ENCODE data around the gene MYO18A.

MYO18A gene

DNA sequence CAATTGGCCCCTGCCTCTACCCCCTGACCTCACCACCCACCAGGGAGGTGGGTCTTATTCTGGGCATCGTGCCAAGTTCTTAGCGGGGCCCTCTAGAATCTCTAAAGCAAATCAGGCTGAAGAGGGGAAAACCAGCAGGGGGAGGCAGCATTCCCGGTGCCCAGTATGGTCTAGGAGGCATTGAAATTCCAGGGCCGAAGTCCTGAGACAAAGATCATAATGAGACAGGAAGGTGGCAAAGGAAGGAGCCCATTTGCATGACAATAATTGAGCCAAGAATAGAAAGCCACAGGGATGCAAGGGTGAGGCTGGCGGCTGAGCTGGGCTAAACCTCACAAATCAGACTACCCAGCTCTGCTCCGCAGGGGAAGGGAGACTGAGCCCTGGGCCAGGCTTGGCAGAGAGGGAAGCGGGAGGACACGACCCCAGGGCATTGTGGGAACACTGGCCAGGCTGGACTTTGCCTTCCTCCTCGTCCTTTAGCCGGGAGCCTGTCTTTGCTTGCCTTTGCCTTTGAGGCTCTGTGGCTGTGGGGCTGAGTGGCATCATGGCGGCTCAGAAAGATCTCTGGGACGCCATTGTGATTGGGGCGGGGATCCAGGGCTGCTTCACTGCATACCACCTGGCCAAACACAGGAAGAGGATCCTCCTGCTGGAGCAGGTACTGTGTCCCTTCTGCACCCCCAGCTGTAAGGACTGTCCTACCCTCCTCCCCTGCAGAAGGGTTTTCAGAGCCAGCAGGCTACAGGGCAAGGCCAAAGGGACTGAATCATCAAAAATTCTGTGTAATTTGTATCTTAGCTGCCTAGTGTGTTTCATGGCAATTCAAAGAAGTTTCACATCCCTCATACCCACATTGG, 137.3 kb downstream of the MYO18A start, which contains the start of gene PIPOX:
PIPOX (plus strand) TSS at position 463 of the 860 bp plus-strand sequence; CDS start at position 548, 85 bp downstream.
- Histone ChIP-seq H2AK5ac (ENCODE audit: low read depth, low read length) (peak within 1 kb of the TSS; percentile 16), H2BK15ac (ENCODE audit: low read length) (peak within 1 kb of the TSS; percentile 56), H3K36me3 (replicated peaks in 1 of 2; ENCODE audit: control insufficient read depth in 2 of 2, insufficient read depth in 2 of 2, low read length in 2 of 2) (no peaks in the 10 kb centered on the region), H2BK5ac (ENCODE audit: low read length) (peak within 1 kb of the TSS; percentile 93), H3K18ac (ENCODE audit: low read length) (peak within 1 kb of the TSS; percentile 97), H3K4me2 (ENCODE audit: insufficient read depth, low read length, poor library complexity, severe bottlenecking) (peak within 1 kb of the TSS; percentile 11), H3K79me1 (ENCODE audit: low read depth, low read length) (no peaks in the 10 kb centered on the region), H3K27me3 (ENCODE audit: control insufficient read depth in 3 of 3, insufficient read depth in 3 of 3, low read depth in 1 of 3, low read length in 3 of 3) (no peaks in the 10 kb centered on the region), H3K14ac (ENCODE audit: low read length) (no peak within 1 kb of the TSS), H3K23ac (ENCODE audit: low read depth, low read length, poor library complexity) (no peak within 1 kb of the TSS), H3K27ac (replicated peaks; ENCODE audit: low read length) (peak within 1 kb of the TSS; percentile 64), H3K4ac (ENCODE audit: low read length) (peak within 1 kb of the TSS; percentile 66), H3K9ac (ENCODE audit: low read depth, low read length, poor library complexity) (peak within 1 kb of the TSS; percentile 63), H2BK12ac (ENCODE audit: low read length) (no peak within 1 kb of the TSS), H2AFZ (ENCODE audit: low read length) (peak within 1 kb of the TSS; percentile 86), H3K9me3 (replicated peaks in 1 of 2; ENCODE audit: control insufficient read depth in 2 of 2, insufficient read depth in 1 of 2, low read depth in 1 of 2, low read length in 2 of 2) (no peaks in the 10 kb centered on the region), H3K4me1 (ENCODE audit: control insufficient read depth in 2 of 2, insufficient read depth in 1 of 2, low read depth in 1 of 2, low read length in 2 of 2) (peaks cover 20 to 67% of the 10 kb centered on the region in 2 donors), H2BK120ac (ENCODE audit: low read depth, low read length) (peak within 1 kb of the TSS; percentile 93), H4K91ac (ENCODE audit: low read depth, low read length, poor library complexity) (no peak within 1 kb of the TSS), H3K4me3 (ENCODE audit: low read length in 2 of 2) (peak within 1 kb of the TSS in 1 of 2 donors; percentile 26), H4K8ac (ENCODE audit: low read depth, low read length) (peak within 1 kb of the TSS; percentile 20)
- peak; percentile 63 for DNase-seq (ENCODE audit: low spot score)
- WGBS, 2 donors (ENCODE audit: extremely low coverage in 2 of 2, insufficient read length in 2 of 2, insufficient replicate concordance in 1 of 2): no CpG with 5 or more reads among the region's 13 CpGs

GRCh38 chr17:29042026-29042678, 138.0 kb downstream of the MYO18A start:
- peaks cover 23 to 67% of the 10 kb centered on the region in 2 donors for H3K4me1 ChIP-seq (ENCODE audit: control insufficient read depth in 2 of 2, insufficient read depth in 1 of 2, low read depth in 1 of 2, low read length in 2 of 2)
- no peak for DNase-seq (ENCODE audit: low spot score)
- H3K79me1 ChIP-seq (ENCODE audit: low read depth, low read length): no peaks in the 10 kb centered on the region
- H2AFZ ChIP-seq (ENCODE audit: low read length): peak overlapping the region; percentile 86
- no peak overlapping the region for H3K4me2 ChIP-seq (ENCODE audit: insufficient read depth, low read length, poor library complexity, severe bottlenecking)
- H3K9ac ChIP-seq (ENCODE audit: low read depth, low read length, poor library complexity): no peak overlapping the region
- peak overlapping the region; percentile 16 for H2AK5ac ChIP-seq (ENCODE audit: low read depth, low read length)
- no peak overlapping the region for H3K14ac ChIP-seq (ENCODE audit: low read length)
- no peak overlapping the region for H3K23ac ChIP-seq (ENCODE audit: low read depth, low read length, poor library complexity)
- peak overlapping the region; percentile 56 for H2BK15ac ChIP-seq (ENCODE audit: low read length)
- H2BK120ac ChIP-seq (ENCODE audit: low read depth, low read length): no peak overlapping the region
- no peaks in the 10 kb centered on the region for H3K9me3 ChIP-seq (replicated peaks in 1 of 2; ENCODE audit: control insufficient read depth in 2 of 2, insufficient read depth in 1 of 2, low read depth in 1 of 2, low read length in 2 of 2)
- no CpG with 5 or more reads among the region's 11 CpGs for WGBS, 2 donors (ENCODE audit: extremely low coverage in 2 of 2, insufficient read length in 2 of 2, insufficient replicate concordance in 1 of 2)
- no peak overlapping the region for H4K91ac ChIP-seq (ENCODE audit: low read depth, low read length, poor library complexity)
- no peak overlapping the region for H4K8ac ChIP-seq (ENCODE audit: low read depth, low read length)
- no peaks in the 10 kb centered on the region for H3K36me3 ChIP-seq (replicated peaks in 1 of 2; ENCODE audit: control insufficient read depth in 2 of 2, insufficient read depth in 2 of 2, low read length in 2 of 2)
- H3K18ac ChIP-seq (ENCODE audit: low read length): no peak overlapping the region
- H3K27ac ChIP-seq (replicated peaks; ENCODE audit: low read length): no peak overlapping the region
- no peaks in the 10 kb centered on the region for H3K27me3 ChIP-seq (ENCODE audit: control insufficient read depth in 3 of 3, insufficient read depth in 3 of 3, low read depth in 1 of 3, low read length in 3 of 3)
- H2BK12ac ChIP-seq (ENCODE audit: low read length): no peak overlapping the region
- no peak overlapping the region for H3K4me3 ChIP-seq (ENCODE audit: low read length in 2 of 2)
- H3K4ac ChIP-seq (ENCODE audit: low read length): no peak overlapping the region
- no peak overlapping the region for H2BK5ac ChIP-seq (ENCODE audit: low read length)

DNA sequence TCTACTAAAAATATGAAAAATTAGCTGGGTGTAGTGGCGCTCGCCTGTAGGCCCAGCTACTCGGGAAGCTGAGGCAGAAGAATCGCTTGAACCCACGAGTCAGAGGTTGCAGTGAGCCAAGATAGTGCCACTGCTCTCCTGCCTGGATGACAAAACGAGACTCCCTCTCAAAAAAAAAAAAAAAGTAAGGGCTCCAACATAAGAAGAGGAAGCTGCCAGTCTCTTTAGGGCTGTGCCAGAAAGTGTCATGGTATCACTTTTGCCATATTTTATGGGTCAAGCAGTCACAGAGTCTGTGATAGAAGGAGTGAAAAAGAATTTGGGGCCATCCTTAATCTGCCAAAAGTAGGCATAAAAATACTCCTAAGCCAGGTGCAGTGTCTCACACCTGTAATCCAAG, 138.6 kb downstream of the MYO18A start:
- DNase-seq (ENCODE audit: low spot score): no peak
- no CpG with 5 or more reads among the region's 6 CpGs for WGBS, 2 donors (ENCODE audit: extremely low coverage in 2 of 2, insufficient read length in 2 of 2, insufficient replicate concordance in 1 of 2)
- Histone ChIP-seq H4K91ac (ENCODE audit: low read depth, low read length, poor library complexity) (no peak overlapping the region), H3K23ac (ENCODE audit: low read depth, low read length, poor library complexity) (no peak overlapping the region), H2BK120ac (ENCODE audit: low read depth, low read length) (no peak overlapping the region), H2BK12ac (ENCODE audit: low read length) (no peak overlapping the region), H4K8ac (ENCODE audit: low read depth, low read length) (no peak overlapping the region), H3K27me3 (ENCODE audit: control insufficient read depth in 3 of 3, insufficient read depth in 3 of 3, low read depth in 1 of 3, low read length in 3 of 3) (no peaks in the 10 kb centered on the region), H3K79me1 (ENCODE audit: low read depth, low read length) (no peaks in the 10 kb centered on the region), H3K9me3 (replicated peaks in 1 of 2; ENCODE audit: control insufficient read depth in 2 of 2, insufficient read depth in 1 of 2, low read depth in 1 of 2, low read length in 2 of 2) (peaks cover 0 to under 1% of the 10 kb centered on the region in 2 donors), H3K4ac (ENCODE audit: low read length) (no peak overlapping the region), H2BK5ac (ENCODE audit: low read length) (no peak overlapping the region), H3K36me3 (replicated peaks in 1 of 2; ENCODE audit: control insufficient read depth in 2 of 2, insufficient read depth in 2 of 2, low read length in 2 of 2) (no peaks in the 10 kb centered on the region), H3K4me2 (ENCODE audit: insufficient read depth, low read length, poor library complexity, severe bottlenecking) (no peak overlapping the region), H3K14ac (ENCODE audit: low read length) (no peak overlapping the region), H3K4me3 (ENCODE audit: low read length in 2 of 2) (no peak overlapping the region), H3K9ac (ENCODE audit: low read depth, low read length, poor library complexity) (no peak overlapping the region), H3K18ac (ENCODE audit: low read length) (no peak overlapping the region), H2AK5ac (ENCODE audit: low read depth, low read length) (peak overlapping the region; percentile 16), H3K27ac (replicated peaks; ENCODE audit: low read length) (no peak overlapping the region), H3K4me1 (ENCODE audit: control insufficient read depth in 2 of 2, insufficient read depth in 1 of 2, low read depth in 1 of 2, low read length in 2 of 2) (peaks cover 23 to 63% of the 10 kb centered on the region in 2 donors), H2BK15ac (ENCODE audit: low read length) (no peak overlapping the region), H2AFZ (ENCODE audit: low read length) (no peak overlapping the region)

DNA sequence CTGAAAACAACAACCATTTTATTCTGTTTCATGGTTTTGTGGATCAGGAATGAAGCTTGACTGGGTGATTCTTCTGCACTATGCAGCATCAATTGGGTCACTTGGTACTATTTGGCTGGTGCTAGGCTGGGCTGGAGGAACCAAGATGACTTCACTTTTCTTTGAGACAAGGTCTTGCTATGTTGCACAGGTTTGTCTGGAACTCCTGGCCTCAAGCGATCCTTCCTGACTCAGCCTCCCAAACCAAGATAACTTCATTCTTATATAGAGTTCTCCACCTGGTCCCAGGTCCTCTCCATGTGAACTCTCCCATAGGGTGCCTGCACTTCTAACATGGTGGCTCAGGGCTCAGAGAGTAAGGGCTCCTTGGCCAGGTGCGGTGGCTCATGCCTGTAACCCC, 139.1 kb downstream of the MYO18A start:
- no peak overlapping the region for H2BK12ac ChIP-seq (ENCODE audit: low read length)
- DNase-seq (ENCODE audit: low spot score): no peak
- no peak overlapping the region for H3K23ac ChIP-seq (ENCODE audit: low read depth, low read length, poor library complexity)

More for the DNA sequence above, 139.1 kb downstream of the MYO18A start:
- H3K9ac ChIP-seq (ENCODE audit: low read depth, low read length, poor library complexity): no peak overlapping the region
- H3K27ac ChIP-seq (replicated peaks; ENCODE audit: low read length): no peak overlapping the region
- no peaks in the 10 kb centered on the region for H3K79me1 ChIP-seq (ENCODE audit: low read depth, low read length)
- no peak overlapping the region for H3K4ac ChIP-seq (ENCODE audit: low read length)
- H2AK5ac ChIP-seq (ENCODE audit: low read depth, low read length): peak overlapping the region; percentile 16
- no peak overlapping the region for H3K4me3 ChIP-seq (ENCODE audit: low read length in 2 of 2)
- no peak overlapping the region for H2BK15ac ChIP-seq (ENCODE audit: low read length)
- H2AFZ ChIP-seq (ENCODE audit: low read length): no peak overlapping the region
- no peaks in the 10 kb centered on the region for H3K27me3 ChIP-seq (ENCODE audit: control insufficient read depth in 3 of 3, insufficient read depth in 3 of 3, low read depth in 1 of 3, low read length in 3 of 3)
- no peak overlapping the region for H4K91ac ChIP-seq (ENCODE audit: low read depth, low read length, poor library complexity)
- no peak overlapping the region for H3K4me2 ChIP-seq (ENCODE audit: insufficient read depth, low read length, poor library complexity, severe bottlenecking)
- no peak overlapping the region for H2BK120ac ChIP-seq (ENCODE audit: low read depth, low read length)
- no peak overlapping the region for H2BK5ac ChIP-seq (ENCODE audit: low read length)
- H3K36me3 ChIP-seq (replicated peaks in 1 of 2; ENCODE audit: control insufficient read depth in 2 of 2, insufficient read depth in 2 of 2, low read length in 2 of 2): no peaks in the 10 kb centered on the region
- H3K9me3 ChIP-seq (replicated peaks in 1 of 2; ENCODE audit: control insufficient read depth in 2 of 2, insufficient read depth in 1 of 2, low read depth in 1 of 2, low read length in 2 of 2): peaks cover 0 to 1% of the 10 kb centered on the region in 2 donors
- peaks cover 23 to 59% of the 10 kb centered on the region in 2 donors for H3K4me1 ChIP-seq (ENCODE audit: control insufficient read depth in 2 of 2, insufficient read depth in 1 of 2, low read depth in 1 of 2, low read length in 2 of 2)
- no CpG with 5 or more reads among the region's 2 CpGs for WGBS, 2 donors (ENCODE audit: extremely low coverage in 2 of 2, insufficient read length in 2 of 2, insufficient replicate concordance in 1 of 2)
- no peak overlapping the region for H4K8ac ChIP-seq (ENCODE audit: low read depth, low read length)
- peak overlapping the region; percentile 29 for H3K18ac ChIP-seq (ENCODE audit: low read length)
- no peak overlapping the region for H3K14ac ChIP-seq (ENCODE audit: low read length)

Measured in neuronal stem cell (in vitro differentiated cells).